Measurements from ENCODE around the gene PSME3. TPM values are rescaled to one million over a fixed set of nuclear protein-coding genes. Genes with fewer than 3 reads are reported as not detected.

Gene PSME3
- total and polyA plus RNA-seq, 2 of the 13 experiments (the other 11 are each of a cell fraction or from before 2014, with no cell fraction given), result 66.3 to 135 TPM

GRCh38 chr17:42891539-42892152 is 58.4 kb downstream of the PSME3 start (continued):
- TF ChIP-seq NFYC (CRISPR knock-in tag; IDR thresholded peaks at IDR 0.05) (no peak), ZBTB38 (CRISPR knock-in tag; IDR thresholded peaks at IDR 0.05) (no peak; the same call in 1 of the 2 replicates), MAX (IDR thresholded peaks at IDR 0.05) (peak; percentile 59; the same call in 1 of the 2 replicates), ZNF724P (CRISPR knock-in tag; IDR thresholded peaks at IDR 0.05; ENCODE audit: borderline replicate concordance) (no peak), ATRX (CRISPR knock-in tag; IDR thresholded peaks at IDR 0.05; ENCODE audit: borderline replicate concordance) (no peak), ZNF546 (CRISPR knock-in tag; conservative IDR thresholded peaks at IDR 0.05) (no peak), ZNF556 (CRISPR knock-in tag; IDR thresholded peaks at IDR 0.05; ENCODE audit: borderline replicate concordance) (peak; percentile 23; the same call in 1 of the 2 replicates), HOXD1 (CRISPR knock-in tag; IDR thresholded peaks at IDR 0.05) (no peak), FOXC1 (CRISPR knock-in tag; IDR thresholded peaks at IDR 0.05; ENCODE audit: borderline replicate concordance) (peak; percentile 37; the same call in 1 of the 2 replicates), ARNTL (CRISPR knock-in tag; IDR thresholded peaks at IDR 0.05) (no peak), ZNF337 (CRISPR knock-in tag; IDR thresholded peaks at IDR 0.05; ENCODE audit: borderline replicate concordance, low read depth) (no peak), SMAD3 (CRISPR knock-in tag; IDR thresholded peaks at IDR 0.05) (peak; percentile 30; the same call in 1 of the 2 replicates), SNRNP70 (IDR thresholded peaks at IDR 0.05; ENCODE audit: low read depth, low read length) (no peak), KDM2A (CRISPR knock-in tag; IDR thresholded peaks at IDR 0.05; ENCODE audit: borderline replicate concordance, low read depth) (no peak; the same call in 1 of the 2 replicates), SAFB2 (CRISPR knock-in tag; IDR thresholded peaks at IDR 0.05; ENCODE audit: borderline replicate concordance, low read depth) (no peak), ARID2 (CRISPR knock-in tag; IDR thresholded peaks at IDR 0.05; ENCODE audit: borderline replicate concordance) (0 out of 2 replicates have a peak, but pooled peaks have one; percentile 71)
- TF ChIP-seq, protein P1, sequence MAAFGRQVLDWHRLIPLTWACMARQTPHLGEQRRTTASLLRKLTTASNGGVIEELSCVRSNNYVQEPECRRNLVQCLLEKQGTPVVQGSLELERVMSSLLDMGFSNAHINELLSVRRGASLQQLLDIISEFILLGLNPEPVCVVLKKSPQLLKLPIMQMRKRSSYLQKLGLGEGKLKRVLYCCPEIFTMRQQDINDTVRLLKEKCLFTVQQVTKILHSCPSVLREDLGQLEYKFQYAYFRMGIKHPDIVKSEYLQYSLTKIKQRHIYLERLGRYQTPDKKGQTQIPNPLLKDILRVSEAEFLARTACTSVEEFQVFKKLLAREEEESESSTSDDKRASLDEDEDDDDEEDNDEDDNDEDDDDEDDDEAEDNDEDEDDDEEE (CRISPR knock-in tag; IDR thresholded peaks at IDR 0.05), result no peak
- TF ChIP-seq, protein P2, sequence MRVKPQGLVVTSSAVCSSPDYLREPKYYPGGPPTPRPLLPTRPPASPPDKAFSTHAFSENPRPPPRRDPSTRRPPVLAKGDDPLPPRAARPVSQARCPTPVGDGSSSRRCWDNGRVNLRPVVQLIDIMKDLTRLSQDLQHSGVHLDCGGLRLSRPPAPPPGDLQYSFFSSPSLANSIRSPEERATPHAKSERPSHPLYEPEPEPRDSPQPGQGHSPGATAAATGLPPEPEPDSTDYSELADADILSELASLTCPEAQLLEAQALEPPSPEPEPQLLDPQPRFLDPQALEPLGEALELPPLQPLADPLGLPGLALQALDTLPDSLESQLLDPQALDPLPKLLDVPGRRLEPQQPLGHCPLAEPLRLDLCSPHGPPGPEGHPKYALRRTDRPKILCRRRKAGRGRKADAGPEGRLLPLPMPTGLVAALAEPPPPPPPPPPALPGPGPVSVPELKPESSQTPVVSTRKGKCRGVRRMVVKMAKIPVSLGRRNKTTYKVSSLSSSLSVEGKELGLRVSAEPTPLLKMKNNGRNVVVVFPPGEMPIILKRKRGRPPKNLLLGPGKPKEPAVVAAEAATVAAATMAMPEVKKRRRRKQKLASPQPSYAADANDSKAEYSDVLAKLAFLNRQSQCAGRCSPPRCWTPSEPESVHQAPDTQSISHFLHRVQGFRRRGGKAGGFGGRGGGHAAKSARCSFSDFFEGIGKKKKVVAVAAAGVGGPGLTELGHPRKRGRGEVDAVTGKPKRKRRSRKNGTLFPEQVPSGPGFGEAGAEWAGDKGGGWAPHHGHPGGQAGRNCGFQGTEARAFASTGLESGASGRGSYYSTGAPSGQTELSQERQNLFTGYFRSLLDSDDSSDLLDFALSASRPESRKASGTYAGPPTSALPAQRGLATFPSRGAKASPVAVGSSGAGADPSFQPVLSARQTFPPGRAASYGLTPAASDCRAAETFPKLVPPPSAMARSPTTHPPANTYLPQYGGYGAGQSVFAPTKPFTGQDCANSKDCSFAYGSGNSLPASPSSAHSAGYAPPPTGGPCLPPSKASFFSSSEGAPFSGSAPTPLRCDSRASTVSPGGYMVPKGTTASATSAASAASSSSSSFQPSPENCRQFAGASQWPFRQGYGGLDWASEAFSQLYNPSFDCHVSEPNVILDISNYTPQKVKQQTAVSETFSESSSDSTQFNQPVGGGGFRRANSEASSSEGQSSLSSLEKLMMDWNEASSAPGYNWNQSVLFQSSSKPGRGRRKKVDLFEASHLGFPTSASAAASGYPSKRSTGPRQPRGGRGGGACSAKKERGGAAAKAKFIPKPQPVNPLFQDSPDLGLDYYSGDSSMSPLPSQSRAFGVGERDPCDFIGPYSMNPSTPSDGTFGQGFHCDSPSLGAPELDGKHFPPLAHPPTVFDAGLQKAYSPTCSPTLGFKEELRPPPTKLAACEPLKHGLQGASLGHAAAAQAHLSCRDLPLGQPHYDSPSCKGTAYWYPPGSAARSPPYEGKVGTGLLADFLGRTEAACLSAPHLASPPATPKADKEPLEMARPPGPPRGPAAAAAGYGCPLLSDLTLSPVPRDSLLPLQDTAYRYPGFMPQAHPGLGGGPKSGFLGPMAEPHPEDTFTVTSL (CRISPR knock-in tag; IDR thresholded peaks at IDR 0.05; ENCODE audit: borderline replicate concordance), result 0 out of 2 replicates have a peak, but pooled peaks have one; percentile 7
- TF ChIP-seq, protein P3, sequence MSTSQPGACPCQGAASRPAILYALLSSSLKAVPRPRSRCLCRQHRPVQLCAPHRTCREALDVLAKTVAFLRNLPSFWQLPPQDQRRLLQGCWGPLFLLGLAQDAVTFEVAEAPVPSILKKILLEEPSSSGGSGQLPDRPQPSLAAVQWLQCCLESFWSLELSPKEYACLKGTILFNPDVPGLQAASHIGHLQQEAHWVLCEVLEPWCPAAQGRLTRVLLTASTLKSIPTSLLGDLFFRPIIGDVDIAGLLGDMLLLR (CRISPR knock-in tag; IDR thresholded peaks at IDR 0.05), result no peak
- TF ChIP-seq, protein P4, sequence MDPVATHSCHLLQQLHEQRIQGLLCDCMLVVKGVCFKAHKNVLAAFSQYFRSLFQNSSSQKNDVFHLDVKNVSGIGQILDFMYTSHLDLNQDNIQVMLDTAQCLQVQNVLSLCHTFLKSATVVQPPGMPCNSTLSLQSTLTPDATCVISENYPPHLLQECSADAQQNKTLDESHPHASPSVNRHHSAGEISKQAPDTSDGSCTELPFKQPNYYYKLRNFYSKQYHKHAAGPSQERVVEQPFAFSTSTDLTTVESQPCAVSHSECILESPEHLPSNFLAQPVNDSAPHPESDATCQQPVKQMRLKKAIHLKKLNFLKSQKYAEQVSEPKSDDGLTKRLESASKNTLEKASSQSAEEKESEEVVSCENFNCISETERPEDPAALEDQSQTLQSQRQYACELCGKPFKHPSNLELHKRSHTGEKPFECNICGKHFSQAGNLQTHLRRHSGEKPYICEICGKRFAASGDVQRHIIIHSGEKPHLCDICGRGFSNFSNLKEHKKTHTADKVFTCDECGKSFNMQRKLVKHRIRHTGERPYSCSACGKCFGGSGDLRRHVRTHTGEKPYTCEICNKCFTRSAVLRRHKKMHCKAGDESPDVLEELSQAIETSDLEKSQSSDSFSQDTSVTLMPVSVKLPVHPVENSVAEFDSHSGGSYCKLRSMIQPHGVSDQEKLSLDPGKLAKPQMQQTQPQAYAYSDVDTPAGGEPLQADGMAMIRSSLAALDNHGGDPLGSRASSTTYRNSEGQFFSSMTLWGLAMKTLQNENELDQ (CRISPR knock-in tag; IDR thresholded peaks at IDR 0.05; ENCODE audit: borderline replicate concordance), result no peak

All from HepG2 (cell line).